Right forelimb (tissue), 1 donor: ENCODE measurements around the gene MAPRE2.
A peak's percentile ranks its signal among the peaks of the same experiment; 100 is the strongest.
"Not testable (repeated sequence)": the region's sequence is repeated elsewhere in the genome, so short reads cannot be mapped to it uniquely, and the experiment has no call there.

ENCODE experiments used
- DNase-seq: peaks from one replicate; pipeline ENCODE4 v3.0.0-alpha.2; 2018

The MAPRE2 gene

GRCh38 chr18:35127201-35127600, 86.0 kb downstream of the MAPRE2 start:
- DNase-seq, result no peak

GRCh38 chr18:35128675-35129074, 87.5 kb downstream of the MAPRE2 start:
- no peak for DNase-seq

GRCh38 chr18:35130236-35130635, 89.0 kb downstream of the MAPRE2 start:
- no peak for DNase-seq

- DNase-seq, result no peak
These were observed 90.3 kb downstream of the MAPRE2 start for GRCh38 chr18:35131387-35132020.

DNA sequence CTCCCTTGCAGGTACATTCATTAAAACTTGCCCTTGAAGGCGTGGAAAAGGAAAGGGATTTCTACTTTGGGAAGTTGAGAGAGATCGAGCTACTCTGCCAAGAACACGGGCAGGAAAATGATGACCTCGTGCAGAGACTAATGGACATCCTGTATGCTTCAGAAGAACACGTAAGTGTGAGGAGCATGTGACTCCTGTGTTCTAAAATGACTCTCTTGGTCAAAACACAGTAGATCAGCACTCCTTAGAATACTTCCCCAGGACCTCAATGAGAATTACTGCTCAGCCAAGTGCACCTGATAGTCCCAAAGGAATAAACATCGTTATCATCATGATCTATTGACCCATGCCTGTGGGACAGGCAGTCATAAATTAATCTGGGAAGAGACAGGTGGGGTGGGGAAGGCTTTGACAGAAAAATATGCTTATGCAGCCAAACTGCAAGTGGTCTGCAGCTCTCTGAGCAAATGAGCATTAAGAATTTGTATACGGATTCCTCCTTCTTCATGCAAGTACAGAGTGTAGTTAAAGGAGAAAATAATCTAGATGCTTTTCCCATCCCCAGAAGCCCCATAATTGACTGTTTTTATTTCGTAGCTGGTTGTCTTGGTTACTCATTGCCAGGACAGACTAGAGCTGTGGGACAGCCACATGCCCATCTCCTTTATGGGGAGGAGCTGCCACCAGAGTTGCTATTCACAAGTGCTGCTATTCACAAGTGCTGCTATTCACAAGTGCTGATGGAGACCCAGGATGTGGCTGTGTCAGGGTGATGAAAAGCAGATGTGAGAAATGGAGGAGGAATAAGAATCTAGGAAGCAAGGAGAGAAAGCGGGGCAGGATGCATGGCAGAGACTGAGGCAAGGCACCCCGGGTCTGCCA, 91.0 kb downstream of the MAPRE2 start:
- no peak for DNase-seq

DNA sequence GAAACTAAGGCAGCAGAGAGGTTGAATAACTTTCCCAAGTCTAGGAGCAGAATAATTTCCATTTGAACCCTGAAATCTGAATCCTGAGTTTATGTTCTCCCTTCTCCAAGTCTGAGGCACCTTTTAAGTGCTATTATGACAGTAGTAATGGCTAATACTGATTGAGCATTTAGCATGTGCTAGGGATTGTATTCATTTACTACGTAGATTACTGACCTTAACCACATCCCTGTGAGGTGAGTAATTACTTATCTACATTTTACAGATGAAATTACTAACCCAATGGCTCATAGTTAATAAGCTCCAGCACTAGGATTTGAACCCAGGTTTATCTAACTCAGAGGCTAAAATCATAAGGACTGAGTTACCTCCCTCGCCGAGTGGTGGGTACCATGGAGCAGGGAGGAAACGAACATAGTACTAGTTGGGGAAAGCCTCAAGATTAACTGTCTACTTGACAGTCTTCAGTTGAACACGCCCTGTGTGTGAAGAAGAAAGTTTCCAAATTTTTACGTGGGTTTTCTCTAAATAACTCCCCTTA, 93.0 kb downstream of the MAPRE2 start:
- DNase-seq, result no peak

DNA sequence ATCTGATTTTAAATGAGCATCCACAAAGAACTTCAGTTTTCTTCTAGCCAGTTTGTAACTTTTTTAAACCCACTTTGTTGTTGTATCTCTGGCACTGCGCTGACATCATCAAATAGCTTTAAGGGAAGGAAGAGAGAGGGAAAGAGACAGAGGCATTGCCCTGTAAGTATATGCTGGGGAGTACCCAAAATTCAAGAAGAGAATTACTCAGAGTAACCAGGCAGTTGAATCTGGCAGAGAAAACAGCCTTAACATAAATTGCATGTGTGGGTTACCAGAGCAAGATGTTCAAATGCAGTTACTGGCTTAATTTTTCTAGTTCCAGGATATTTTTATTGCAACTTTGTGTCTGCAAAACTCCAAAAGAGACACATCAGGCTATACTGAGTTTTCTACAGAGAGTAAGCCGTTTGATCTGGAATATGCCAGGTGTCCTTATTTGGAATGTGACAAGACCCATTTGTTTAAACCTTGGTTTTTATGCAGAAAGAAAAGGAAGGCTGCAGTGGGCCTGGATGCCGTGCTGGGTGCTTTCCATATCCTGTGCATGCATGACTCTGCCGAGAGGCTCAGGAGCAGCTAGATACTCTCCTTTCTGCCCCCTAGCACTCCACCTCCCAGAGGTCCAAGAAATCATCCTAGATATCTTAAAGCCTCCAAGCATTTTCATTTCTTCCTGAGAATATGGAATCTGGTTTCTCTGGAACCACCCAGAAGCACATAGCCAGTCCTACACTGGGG, 93.7 kb downstream of the MAPRE2 start:
- no peak for DNase-seq

DNA sequence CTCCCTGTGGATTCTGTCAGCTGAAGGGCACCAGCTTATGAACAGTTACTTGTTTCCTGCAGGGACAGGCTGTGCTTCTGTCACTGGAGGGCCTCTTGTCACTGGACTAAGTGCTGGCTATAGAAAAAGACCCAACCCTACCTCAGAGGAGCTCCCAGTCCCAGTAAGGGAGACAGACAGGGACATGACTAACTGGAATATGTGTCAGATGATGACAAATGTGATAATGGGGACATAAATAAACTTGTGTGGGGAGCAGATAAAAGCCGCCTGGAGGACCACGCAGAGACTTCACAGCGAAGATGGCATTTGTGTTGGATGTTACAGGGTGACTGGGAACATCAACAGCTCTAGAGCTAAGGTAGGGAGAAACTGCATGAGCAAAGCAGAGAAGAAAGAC, 95.0 kb downstream of the MAPRE2 start:
- DNase-seq, result no peak

DNA sequence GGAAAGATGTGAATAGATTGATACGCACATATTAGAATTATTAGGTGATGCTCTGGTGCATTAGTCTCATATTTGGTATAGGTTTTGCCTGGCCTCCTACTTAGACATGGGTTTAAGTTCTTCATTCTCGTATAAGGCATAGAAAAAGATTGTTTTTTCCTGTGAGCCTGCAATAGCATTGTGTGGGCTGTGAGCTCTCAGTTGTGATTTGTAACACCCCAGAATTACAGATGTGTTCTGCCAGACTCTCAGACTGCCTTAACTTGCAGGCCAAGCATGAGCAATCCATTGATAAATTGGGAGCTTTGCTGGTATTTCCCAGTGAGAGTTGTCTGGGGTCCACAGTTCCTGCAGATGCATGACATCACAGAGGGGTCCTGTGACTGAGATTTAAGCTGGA, 95.7 kb downstream of the MAPRE2 start:
- no peak for DNase-seq

GRCh38 chr18:35137632-35138031, 96.4 kb downstream of the MAPRE2 start:
- DNase-seq, result no peak

- no peak for DNase-seq
These were observed 97.6 kb downstream of the MAPRE2 start for GRCh38 chr18:35138773-35139172.

DNA sequence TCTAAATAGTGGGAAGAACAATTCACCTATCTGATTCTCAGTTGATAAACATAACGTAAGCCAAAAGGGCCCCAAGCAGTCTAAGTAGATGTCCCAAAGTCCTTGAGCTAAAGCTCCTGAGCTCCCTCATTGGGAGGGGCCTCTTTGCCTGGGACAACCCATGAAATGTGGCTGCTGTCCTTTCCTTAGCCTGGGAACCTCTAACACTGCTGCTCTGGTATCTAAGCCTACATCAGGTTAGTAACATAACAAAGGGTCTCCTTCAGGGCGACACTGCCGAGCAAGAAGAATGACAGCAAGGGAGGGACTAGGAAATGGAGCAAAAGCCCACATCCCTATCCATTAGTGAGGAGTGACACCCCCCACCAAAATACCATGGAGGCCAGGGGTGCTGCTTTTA, 98.3 kb downstream of the MAPRE2 start:
- DNase-seq, result no peak

- DNase-seq, result no peak
These were observed 99.9 kb downstream of the MAPRE2 start for GRCh38 chr18:35141077-35141476.

DNA sequence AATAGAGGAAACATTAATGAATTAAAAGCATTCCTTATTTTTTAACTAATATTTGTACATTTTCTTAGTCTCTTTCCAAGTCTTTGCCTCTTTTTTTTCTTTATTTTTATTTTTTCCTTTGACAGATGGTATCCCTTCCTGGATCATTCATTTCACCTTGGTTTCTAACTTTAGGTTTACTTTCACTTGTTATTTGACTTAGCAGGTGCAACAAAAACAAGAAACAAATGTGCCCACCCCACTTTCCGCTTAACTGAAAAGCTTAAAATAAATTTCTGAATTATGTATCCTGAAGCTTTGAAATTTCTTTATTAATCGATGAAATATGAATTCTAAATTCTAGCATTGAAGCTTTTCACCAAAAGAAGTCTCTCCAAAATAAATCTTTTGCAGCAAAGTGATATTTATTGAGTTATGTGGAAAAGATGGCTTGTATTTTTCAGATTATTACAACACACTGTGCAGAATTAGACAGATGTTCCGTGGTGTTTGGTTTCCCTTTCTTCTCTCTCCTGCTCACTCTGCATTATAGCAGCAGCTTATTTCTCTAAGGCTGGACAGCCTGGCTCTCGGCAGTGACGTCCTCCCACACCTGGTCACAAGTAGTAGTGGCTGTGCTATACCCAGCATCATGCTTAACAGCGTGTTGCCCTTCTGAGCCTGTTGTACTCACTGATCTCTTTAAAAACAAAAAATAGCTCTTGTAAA, 100.5 kb downstream of the MAPRE2 start:
- no peak for DNase-seq

DNA sequence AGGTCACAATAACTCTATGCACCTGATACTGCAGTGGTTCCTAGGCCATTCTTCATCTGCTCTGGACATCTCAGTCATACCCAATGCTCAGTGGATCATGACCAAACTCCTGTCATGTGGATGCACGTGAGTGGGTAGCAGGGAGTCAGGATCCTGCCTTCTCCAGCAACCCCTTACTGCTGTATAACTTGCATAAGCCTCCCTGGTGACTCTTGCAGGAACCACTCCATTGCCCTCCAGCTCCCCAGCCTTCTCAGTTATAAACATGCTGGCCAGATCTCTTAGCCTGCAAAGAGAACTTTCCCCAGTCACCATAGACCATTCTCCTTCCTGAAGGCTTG, 101.0 kb downstream of the MAPRE2 start:
- no peak for DNase-seq

DNA sequence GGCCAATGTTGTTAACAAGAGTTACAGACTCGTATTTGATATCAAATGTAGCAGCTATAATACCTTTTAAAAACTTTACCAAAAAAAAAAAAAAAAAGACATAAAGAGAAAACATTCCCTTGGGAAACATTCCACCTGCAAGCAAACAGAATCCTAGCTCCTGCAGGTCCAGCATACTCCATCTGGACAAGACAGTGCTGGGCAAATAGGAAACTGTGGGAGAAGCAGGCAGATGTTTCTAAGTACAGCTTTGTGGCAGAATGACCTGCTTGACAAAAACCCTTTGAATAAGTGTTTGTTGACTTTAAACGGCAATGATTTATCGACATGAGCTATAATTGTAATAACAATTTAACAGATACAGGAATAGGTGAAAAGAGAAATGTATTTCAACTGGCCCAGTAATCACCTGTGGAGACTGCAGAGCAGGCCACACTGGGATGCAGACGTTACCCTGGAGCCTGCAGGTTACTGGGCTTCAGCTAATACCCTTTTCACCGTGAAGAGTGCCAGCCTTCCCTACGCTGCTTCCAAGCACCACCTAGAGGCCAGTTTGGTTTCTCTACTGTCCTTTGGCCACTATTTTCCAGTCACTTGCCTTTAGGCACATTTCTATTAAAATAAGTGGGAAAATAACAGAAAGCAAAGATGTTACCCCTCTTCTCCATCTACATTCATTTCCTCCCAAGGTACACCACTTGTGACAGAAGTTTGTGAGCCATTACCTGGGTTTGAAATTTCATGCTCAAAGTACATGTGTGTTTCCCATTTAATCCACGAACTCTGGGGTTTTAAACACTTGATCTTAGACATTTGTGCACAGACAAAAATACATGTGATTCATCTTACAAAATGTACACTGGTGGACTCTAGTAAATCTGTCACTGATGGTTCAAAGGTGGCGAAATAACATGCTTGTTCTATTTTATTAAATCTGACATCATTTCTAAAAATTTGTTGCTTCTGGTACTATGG, 102.7 kb downstream of the MAPRE2 start:
- DNase-seq, result peak; percentile 60

DNA sequence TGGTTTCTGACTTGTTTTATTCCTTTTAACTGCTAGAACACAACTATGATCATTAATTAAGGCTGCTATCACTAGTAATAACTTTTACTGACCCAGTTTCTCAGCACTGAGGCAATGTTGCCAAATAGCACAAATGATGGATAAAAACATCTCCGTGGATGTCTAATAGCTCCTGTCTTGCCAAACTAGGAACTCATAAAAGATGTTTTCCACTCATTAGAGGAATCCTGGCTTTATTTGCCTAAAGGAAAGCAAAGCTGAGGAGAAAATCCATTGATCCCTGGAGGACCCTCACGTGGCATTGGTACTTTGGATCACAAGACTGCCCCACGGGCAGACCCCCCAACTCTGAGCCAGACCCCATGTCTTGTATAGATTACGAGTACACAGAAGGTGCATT, 103.5 kb downstream of the MAPRE2 start:
- no peak for DNase-seq

GRCh38 chr18:35150195-35150594, 109.0 kb downstream of the MAPRE2 start:
- not testable (repeated sequence) for DNase-seq

GRCh38 chr18:35153609-35154272, 112.5 kb downstream of the MAPRE2 start:
- no peak for DNase-seq

GRCh38 chr18:35155398-35156117, 114.3 kb downstream of the MAPRE2 start:
- no peak for DNase-seq
